Activated CD4-positive, alpha-beta T cell treated with anti-CD3 and anti-CD28 coated beads for 1 hour (primary cell): Measurements from ENCODE around the gene HHATL.
A peak's percentile ranks its signal among the peaks of the same experiment; 100 is the strongest.

Source experiments
- DNase-seq: peaks from one replicate; pipeline ENCODE4 v3.0.0-alpha.2; 2020

HHATL gene, protein sequence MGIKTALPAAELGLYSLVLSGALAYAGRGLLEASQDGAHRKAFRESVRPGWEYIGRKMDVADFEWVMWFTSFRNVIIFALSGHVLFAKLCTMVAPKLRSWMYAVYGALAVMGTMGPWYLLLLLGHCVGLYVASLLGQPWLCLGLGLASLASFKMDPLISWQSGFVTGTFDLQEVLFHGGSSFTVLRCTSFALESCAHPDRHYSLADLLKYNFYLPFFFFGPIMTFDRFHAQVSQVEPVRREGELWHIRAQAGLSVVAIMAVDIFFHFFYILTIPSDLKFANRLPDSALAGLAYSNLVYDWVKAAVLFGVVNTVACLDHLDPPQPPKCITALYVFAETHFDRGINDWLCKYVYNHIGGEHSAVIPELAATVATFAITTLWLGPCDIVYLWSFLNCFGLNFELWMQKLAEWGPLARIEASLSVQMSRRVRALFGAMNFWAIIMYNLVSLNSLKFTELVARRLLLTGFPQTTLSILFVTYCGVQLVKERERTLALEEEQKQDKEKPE

DNA sequence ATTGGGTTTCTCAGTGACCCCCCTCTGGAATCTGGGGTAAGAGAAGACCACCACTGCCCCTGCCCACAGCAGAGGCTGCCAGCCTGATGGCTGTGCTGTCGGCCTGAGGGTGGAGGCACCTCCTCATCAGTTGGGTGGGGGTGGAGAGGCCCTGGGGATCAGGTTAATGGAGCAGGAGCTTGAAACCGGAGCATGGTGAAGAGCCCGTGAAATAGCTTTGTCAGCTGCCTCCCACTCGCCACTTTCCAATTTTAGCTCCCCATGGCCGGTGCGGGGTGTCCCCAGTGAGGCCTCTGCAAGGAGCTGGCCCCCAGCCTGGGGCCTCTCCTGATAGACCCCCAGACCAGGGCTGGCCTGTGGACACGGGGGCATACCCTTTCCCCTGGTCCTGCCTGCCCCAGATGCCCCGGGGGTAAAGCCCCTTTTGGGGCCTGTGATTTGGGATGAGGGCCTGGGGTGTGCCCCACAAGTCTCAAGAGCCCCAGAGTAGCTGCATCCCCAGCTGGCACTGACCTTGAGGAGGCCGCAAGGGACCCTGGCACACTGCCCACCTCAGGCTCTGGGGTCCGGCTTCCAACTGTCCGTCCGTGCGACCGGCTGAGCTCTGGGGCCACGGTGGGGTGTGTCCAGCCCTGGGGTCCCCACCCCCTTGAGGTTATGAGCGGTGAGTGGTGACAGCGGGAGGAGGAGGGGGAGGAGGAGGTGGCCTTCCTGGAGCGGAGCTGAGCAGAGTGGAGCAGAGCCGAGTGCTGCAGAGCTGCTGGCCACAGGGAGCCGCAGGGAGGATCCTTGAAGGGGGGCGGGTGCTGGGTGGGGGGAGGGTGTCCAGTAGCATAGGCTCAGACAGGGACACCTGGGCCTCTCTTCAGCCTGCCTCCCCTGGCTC, at the start of gene HHATL:
TSS of gene HHATL (minus strand) at position 733 of the 886 bp plus-strand sequence. CDS start 1,972 bp downstream, outside the sequence.
- no peak for DNase-seq

DNA sequence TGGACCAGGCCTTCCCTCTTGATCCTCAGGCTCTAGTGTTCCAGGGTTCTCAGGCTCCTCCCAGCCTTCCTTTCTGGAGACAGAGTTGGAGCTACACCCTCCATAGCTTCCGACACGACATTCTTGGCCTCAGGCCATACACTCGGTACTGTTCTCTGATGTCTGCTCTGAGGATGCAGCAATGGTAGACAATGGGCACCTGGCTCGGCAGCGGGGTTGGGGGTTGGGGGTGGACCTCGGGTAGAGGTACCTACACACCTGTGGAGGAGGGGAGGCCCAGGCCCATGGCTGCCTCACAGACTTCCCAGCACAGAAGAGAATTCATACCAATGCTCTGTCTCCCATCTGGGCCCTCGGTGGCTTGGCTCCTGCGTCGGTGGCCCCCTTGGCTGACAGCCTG, 49.0 kb upstream of the HHATL start:
- no peak for DNase-seq

DNA sequence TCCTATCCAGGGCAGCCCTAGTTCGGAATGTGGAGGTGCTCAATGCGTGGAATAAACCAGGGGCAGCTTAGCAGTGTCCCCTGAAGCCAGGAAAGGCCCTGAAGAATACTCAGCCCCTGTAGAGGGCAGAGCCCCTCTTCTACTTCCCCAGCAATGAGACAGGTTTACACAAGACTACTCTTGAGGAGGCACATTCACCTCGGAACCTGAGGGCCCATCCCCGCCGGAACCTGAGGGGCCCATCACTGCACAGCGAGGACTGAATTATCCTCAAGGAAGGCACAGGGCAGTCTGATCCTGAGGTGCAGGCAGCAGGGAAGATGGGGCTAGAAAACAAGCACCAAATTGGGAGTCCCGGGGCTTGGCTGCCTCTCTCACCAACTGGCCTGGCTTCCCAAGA, 48.2 kb upstream of the HHATL start:
- DNase-seq: no peak

DNA sequence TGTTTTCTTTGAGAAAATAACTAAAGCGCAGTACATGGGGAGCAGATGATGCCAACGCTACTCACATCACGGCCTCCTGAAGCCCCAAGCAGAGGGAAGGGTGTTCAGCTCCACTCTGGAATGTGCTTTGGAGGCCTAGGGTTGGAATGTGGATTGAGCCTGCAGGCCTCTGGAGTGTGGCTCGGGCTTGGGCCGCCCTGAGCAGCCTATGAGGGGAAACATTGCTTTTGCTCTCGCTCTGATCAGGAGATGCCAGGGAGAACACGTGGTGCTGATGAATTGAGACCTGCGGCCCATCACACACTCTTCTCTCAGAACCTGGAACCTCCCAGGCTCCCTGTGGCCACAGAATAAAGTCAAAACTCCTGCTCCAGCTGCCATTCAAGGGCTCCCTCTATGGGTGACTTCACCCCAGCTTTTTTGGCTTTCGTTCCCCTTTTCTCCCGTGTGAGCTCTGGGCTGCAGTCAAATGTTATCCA, 47.2 kb upstream of the HHATL start:
- no peak for DNase-seq

DNA sequence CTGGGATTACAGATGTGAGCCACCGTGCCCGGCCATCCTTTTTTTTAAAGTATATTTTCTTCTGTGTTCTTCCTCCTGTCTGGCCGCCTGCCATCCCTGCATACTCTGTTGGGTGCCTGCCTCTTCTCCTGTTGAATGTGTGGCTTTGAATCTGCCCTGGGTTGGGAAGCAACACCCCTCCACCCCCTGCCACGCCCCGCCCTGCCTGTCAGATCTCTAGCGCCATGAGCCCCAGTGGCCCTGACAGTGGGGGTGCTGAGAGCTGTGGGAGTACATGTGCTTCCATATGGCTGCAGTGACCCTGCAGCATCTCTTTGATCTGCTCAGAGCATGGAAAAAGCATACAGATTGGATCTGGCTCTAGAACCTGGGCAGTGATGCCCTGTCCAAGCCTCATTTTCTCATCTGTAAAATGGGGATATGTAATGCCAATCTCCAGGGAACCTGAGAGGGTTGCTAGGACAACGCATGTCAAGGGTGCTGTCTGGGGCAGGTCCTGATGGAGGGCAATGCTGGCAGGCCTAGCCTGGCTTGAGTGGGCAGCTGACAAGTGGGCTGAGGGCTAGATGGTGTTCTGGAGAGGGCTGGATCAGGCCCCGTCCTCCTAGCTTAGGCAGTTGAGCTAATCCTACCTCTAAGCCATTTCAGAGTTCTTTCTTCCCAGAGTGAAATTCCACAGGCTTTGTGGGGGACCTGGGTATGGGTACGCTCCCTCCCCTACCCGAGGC, 46.6 kb upstream of the HHATL start:
- no peak for DNase-seq

DNA sequence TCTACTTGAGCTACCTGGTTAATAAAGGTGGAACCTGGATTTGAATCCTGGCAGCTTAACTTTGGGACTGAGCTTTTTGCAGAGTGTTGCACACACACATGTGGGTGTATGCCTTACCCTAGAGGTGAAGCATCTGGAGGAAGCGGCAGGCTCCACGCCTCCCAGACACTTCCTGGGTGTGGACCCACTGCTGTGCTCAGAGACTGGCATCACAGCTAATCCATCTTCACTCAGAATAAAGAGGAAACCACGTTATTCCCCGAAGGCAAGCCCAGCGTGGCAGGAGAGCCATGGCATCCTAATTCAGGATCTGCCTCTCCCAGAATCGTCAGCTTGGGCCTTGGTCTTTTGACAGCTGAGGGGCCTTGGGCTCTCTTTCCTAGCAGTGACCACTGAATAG, 45.0 kb upstream of the HHATL start:
- no peak for DNase-seq

DNA sequence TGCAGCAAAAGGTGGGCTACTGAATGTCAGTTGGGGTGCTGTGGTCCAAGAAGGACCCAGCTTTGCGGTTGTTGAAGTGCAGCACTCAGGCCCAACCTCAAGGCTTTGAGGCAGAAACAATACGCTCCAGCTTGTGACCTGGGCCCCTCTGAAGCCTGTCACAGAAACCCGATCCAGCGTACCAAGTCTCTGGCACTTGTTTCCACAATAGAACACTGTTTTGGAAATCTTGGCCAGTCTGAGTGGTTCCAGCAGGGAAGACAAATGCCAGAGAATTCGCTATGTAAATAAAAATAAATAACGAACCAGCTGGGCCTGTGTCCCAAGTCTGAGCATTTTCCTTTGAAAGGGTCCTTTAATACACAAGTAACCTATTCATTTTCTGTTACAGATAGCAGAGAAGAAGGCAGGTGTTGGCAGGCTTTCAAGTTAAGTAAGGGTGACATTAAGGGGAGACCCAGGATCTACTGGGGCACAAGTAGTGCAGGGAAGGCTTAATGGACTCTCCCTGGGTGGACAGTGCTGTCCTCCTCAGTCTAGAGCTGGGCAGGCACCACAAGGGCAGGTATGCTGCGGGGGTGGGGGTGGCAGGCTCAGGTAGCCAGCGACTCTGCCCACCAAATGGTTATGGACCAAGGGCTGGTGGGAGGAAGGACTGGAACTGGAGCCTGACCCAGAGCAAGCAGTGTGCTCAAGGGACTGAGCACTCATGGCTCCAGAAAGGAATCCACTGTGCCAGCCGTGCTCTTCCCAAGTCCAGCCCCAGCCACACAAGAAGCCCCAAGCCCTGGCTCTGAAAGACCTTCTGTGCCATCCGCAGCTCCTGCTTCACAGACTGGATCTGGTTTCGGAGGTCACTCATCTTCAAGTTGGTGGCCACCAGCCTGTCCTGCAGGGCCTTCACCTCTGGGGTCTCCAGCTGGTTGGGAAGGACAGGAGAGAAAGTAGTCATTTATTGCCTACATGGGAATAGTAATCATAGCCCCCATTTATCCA, 44.2 kb upstream of the HHATL start:
- DNase-seq: no peak

DNA sequence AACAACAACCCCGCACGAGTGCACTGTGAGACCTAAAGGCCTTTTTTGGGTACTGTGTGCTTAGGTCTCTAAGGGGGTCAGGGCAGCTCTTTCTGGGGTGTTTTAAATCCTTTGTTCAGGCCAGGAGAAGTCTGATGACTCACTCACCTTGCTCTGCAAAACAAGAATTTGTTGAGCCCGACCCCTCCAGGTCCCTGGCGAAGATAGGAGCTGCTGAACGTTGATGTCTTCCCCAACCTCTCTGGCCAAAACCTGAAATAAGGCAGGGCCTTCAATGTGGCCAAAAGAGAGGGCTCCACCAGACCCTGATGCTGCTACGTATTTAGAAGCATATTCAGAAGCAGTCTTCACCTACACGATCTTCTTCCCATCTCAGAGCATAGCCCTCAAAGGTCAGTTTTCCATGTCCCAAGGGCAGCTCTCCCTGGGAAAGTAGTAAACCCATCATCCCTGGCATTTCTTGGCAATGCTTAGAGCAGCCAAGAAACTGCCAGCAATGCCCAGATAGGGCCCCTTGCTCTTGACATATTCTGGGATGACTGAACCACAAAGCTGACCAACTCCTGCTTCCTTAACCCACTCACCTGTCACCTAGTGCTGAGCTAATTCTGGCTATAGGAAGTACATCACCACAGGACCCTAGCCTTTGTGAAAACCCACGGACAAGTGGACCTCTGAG, 43.3 kb upstream of the HHATL start:
- DNase-seq: no peak

DNA sequence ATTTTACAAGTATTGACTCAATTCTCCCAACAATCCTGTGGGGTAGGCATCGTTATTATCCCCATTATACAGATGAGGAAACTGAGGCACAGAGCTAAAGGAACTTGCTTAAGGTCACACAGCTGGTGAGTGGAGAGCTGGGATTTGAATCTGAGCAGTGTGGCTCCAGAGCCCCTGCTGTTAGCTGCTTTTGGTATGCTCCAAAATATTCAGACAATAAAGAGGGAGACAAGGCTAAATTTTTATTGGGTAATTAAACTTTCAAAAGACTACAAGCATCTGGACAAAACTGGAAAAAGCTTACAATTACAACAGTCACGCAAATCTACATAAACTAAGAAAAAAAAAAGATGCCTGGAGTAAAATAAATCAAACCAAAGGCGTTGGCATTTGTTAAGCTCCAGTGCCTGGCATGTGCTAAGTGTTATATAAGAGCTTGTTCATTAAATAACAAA, 42.7 kb upstream of the HHATL start:
- DNase-seq: no peak

DNA sequence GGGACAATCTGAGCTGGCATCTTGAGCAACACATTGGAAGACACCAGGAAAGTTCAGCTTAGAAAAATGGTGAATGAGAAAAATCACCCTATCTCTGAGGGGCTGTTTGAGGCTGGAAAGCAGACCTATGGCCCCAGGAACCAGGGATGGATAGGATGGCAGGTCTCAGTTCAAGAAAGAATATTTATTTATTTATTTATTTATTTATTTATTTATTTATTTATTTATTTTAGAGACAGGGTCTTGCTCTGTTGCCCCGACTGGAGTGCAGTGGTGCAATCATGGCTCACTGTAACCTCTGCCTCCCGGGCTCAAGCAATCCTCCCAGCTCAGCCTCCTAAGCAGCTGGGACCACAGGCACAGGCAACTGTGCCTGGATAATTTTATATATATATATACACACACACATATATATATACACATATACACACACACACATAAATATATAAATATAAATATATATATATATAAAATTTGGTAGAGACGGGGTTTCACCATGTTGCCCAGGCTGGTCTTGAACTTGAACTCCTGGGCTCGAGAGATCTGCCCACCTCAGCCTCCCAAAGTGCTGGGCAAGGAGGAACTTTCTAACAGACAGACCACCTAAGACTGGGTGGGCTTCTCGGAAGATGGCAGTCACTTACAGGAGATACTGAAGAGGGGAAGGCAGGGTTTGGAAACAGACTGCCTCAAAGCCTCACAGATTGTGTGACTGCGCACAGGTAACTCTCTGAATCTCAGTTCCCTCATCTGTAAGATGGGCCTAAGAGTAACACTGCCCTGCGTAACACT, 40.8 kb upstream of the HHATL start:
- DNase-seq: no peak

DNA sequence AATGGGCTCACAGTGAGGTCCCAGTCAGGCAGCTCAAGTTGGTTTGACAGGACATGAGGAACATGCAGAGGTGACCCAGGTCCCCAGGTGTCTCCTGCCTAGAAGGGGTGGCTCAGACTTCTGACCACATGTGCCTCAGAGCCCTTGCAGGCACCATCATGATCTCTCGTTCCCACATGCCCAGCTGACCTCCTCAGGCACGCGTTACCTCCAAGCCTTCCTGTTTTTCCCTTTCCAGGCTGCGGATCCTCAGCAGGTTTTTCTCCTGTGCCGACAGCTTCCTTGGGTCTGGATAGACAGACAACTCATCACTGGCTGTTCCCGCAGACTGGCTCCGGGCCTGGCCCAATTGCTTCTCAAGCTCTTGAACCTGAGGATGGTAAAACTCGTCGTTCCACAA, 40.1 kb upstream of the HHATL start:
- no peak for DNase-seq

DNA sequence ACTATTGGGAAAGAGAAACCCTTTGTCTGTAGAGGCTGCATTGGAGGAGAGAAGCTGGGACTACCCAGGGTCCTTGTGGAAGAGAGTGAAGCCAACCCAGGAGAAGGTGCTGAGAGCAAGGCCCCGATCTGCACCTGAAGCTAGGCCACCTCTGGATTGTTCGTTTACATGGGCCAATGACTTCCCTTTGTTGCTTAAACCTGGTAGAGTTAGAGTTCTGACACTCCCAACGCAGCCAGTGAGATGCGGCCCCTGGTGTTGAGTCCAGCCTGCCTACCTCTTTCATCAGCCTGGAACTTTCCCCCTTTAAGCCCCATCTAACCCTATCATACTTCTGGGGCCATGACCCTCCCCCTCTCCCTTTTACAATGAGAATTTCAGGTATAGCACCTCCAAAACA, 39.7 kb upstream of the HHATL start:
- DNase-seq: no peak

DNA sequence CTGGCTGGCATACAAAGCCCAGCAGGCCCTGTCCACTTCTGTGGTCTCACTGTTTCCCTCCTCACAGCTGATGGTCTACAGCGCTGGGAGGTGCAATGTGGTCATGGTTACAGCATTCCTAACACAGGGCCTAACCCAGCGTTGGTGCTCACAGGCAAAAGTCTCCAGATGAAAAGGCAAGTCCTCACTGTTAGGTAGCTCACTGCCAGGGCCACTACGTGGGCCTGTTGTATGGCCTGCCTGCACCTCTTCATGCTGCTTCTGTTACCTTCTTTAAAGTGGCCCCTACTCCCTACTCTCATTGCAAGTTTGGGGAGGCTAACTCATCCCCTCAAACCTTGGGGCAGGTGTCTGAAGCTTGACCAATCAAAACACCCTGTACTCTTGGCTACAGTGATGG, 39.2 kb upstream of the HHATL start:
- DNase-seq: no peak

DNA sequence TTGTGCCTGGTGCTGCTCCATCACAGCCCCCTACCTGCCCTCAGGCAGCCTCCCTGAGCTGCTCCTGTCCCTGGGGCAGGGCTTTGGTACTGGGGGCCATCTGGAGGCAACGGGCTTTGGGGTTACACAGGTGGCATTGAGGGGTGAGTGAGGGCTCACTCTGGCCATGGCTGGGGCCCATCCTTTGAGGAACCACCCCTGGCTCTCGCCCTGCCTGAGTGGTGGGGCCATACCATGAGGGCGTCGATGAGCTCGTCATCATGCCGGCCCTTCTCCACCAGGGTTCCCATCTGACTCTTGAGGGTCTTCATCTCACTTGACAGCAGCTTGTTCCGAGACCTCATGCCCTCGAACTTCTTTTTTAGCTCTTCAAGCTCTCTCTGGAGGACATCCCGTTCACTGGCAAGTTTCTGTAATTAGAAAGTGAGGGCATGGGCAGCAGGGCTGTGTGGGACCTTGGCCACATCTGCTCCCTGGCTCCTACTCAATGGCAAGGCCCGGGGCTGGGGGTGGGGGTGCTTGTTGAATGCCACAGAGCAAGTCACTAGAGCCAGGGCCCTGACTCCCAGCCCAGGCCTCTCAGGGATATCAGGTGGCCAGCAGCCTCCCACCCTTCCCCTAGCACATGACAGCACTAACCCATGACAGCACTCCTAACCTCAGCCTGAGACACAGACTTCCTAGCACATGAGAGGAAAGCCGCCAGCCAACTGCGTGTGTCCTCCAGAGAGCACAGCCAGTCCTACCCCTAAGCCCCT, 37.0 kb upstream of the HHATL start:
- no peak for DNase-seq

DNA sequence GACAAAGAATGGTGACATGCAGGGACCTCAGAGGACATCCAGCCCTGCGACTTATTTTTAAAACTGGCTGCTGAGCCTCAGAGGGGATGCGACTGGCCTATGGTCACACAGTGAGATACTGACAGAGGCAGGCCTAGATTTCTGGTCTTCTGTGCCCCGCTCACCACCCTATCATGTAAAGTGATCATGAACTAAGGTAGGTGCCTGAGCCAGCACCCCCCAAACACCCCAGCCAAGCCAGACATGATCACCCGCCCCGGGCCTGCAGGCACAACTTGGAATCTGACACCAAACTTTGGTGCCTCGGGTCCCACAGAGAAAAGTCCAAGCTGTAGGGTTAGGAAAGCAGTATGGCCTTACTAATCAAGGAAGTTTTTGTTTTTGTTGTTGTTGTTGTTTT, 33.9 kb upstream of the HHATL start:
- DNase-seq: no peak

DNA sequence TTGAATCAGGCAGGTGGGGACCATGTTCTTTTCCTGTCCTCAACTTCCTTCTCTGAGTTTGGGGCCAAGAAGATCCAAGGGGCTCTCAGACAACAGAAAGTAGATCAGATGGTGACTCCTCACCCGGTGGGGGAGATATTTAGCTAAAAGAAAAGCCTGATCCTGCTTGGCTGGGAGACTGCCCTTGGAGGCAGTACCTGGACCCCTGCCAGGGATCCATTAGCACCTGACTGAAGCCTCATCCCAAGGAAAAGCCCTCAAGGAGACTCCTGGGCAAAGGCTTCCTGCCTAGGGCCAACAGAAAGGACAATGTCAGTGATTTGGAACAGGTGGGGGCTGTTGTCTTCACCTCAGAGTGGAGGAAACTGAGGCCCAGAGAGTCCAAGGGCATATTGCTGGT, 33.5 kb upstream of the HHATL start:
- DNase-seq: no peak

DNA sequence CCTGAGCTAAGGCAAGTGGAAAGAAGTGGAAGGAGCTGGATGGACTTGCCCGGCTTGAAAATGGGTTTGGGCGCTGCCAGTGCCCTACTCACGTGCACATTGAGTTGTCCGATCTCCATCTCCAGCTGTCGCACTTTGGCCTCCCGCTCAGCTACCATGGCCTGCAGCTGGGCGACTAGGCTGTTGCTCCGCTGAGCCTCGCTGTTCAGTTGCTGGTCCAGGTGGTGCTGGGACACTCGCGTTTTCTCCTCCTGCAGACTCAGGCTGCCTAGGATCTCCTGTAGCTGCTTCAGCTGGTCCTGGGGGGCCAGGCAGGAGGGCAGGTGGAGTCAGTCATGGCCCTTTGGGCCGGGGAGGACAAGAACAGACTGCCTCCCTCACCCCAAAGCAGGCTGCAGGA, 33.0 kb upstream of the HHATL start:
- peak; percentile 0 for DNase-seq

DNA sequence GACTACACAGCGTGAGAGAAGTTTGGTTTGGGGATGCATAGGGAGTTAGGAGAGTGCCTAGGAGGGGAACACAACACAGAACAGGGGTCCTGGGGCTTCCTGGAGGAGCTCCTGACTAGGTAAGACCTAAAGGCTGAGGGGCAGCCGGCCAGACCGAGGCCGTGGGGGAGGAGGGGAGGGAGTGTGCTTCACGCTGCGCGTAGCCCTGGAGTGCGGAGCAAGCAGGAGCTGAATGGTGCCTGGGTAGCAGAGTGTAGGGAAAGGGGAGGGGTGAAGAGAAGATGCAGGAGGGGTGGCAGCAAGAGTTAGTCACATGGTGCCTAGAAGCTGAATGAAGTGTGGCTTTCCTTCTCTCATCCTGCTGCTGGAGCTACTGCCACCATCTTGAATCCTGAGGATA, 32.4 kb upstream of the HHATL start:
- peak; percentile 4 for DNase-seq

DNA sequence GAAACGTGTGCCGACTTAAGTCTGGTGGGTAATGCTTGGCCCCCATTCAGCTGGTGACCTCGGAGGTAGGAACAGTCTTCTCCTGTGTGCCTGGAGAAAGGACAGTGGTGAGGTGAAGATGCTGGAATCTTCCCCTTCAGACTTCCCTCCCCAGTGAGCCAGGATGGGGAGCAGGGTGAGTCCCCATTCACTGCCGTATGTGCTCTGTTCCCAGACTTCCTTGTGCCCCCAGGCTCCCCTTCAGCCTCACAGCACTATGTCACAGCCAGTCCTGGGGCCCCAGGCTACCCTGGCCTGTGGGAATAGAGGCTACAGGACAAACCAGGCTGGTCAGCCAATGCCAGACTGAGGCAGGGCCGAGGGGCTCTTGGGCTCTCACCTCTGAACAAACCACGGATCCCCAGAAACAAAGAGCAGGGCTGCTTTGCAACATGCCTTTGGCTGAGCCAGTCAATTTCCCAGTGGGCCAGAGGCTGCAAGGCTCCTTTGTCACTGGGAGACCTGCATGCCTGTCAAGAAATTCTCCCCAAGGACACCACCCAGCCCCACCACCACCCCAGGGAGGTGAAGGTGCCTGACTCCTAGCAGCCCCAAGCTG, 31.8 kb upstream of the HHATL start:
- DNase-seq: no peak
